Measurements from ENCODE around the gene HMOX2. TPM values are rescaled to one million over a fixed set of nuclear protein-coding genes. Genes with fewer than 3 reads are reported as not detected.

The HMOX2 gene
- total and polyA plus RNA-seq, 8 donors = 12.8 to 29.6 (median 19.8) TPM

DNA sequence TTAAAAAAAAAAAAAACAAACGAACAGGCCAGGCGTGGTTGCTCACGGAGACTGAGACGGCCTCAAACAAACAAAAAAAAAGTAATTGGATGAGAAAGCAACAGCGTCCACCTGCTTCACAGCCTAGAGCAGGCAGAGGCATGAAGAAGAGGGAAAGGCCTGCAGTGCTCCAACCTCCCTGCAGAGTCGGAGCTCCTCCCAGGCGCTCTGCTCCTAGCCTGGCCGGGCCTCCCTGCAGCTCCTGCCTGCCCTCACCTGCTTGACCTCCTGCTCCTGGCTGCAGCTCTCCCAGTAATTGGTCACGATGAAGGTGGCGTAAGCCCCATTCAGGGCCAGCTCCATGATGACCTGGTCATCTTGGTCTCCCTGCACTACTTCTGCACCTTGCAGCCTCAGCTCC is 7.2 kb upstream of the HMOX2 start:
- H3K9me3 ChIP-seq = no peaks in the 10 kb centered on the region
- H3K27ac ChIP-seq = no peak overlapping the region
- peaks cover 0 to 14% (median 5%) of the 10 kb centered on the region in 3 donors for H3K36me3 ChIP-seq
- no peaks in the 10 kb centered on the region for H3K4me1 ChIP-seq
- 85 to 87% methylated on average over 10 of the region's 10 CpGs for WGBS, 2 donors
- H3K27me3 ChIP-seq = no peaks in the 10 kb centered on the region
- no peak overlapping the region for H3K4me3 ChIP-seq
- FAIRE-seq (no peak), ATAC-seq (no peak), DNase-seq (peak in 1 of 6 donors; percentile 49)
- TF ChIP-seq, protein P1, sequence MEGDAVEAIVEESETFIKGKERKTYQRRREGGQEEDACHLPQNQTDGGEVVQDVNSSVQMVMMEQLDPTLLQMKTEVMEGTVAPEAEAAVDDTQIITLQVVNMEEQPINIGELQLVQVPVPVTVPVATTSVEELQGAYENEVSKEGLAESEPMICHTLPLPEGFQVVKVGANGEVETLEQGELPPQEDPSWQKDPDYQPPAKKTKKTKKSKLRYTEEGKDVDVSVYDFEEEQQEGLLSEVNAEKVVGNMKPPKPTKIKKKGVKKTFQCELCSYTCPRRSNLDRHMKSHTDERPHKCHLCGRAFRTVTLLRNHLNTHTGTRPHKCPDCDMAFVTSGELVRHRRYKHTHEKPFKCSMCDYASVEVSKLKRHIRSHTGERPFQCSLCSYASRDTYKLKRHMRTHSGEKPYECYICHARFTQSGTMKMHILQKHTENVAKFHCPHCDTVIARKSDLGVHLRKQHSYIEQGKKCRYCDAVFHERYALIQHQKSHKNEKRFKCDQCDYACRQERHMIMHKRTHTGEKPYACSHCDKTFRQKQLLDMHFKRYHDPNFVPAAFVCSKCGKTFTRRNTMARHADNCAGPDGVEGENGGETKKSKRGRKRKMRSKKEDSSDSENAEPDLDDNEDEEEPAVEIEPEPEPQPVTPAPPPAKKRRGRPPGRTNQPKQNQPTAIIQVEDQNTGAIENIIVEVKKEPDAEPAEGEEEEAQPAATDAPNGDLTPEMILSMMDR (IDR thresholded peaks at IDR 0.05) = no peak
- intact Hi-C loops (cut with DNase I) = no loop called here

DNA sequence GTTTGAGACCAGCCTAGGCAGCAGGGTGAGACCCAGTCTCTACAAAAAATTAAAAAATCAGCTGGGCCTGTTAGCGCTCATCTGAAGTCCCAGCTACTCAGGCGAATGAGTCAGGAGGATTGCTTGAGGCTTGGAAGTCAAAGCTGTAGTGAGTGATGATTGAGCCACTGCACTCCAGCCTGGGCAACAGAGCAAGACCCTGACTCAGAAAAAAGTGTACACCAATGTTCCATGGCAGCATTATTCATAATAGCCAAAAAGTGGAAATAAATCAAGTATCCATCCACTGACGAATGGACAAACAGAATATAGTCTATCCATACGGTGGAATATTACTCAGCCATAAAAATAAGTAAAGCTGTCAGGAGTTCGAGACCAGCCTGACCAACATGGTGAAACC is 4.3 kb upstream of the HMOX2 start:
- ATAC-seq = no peak
- Histone ChIP-seq H3K36me3 (peaks cover 0 to 11% (median 3%) of the 10 kb centered on the region in 3 donors), H3K4me3 (no peak overlapping the region), H3K27ac (no peak overlapping the region), H3K4me1 (peaks cover 0 to 2% (median 0%) of the 10 kb centered on the region in 3 donors), H3K27me3 (no peaks in the 10 kb centered on the region), H3K9me3 (no peaks in the 10 kb centered on the region)
- WGBS, 2 donors = 93 to 94% methylated on average over 5 of the region's 5 CpGs
- intact Hi-C loops (cut with DNase I) = no loop called here
- TF ChIP-seq, protein P1 (IDR thresholded peaks at IDR 0.05) = no peak
- DNase-seq = peak in 1 of 6 donors; percentile 3
- FAIRE-seq = no peak

DNA sequence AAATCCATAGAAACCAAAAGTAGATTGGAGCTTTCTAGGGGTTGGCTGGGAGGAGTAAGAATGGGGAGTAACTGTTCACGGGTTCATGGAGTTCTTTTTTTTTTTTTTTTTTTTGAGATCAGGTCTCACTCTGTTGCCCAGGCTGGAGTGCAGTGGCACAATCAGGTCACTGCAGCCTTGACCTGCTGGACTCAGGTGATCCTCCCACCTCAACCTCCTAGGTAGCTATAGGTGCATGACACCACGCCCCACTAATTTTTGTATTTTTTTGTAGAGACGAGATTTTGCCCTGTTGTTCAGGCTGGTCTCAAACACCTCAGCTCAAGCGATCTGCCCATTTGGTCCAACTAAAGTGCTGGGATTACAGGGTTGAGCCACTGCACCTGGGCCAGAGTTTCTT is 3.3 kb upstream of the HMOX2 start:
- no peak for ATAC-seq
- H3K36me3 ChIP-seq = peaks cover 0 to 11% (median 3%) of the 10 kb centered on the region in 3 donors
- no peaks in the 10 kb centered on the region for H3K27me3 ChIP-seq
- DNase-seq = no peak
- no peak overlapping the region for H3K4me3 ChIP-seq
- no peak overlapping the region for H3K27ac ChIP-seq
- TF ChIP-seq, protein P1 (IDR thresholded peaks at IDR 0.05) = no peak
- no peaks in the 10 kb centered on the region for H3K9me3 ChIP-seq
- whole genome bisulfite sequencing, 2 donors = 60 to 71% methylated on average over 4 of the region's 4 CpGs
- intact Hi-C loops (cut with DNase I) = no loop called here
- no peak for FAIRE-seq
- H3K4me1 ChIP-seq = peaks cover 0 to 4% (median 0%) of the 10 kb centered on the region in 3 donors

DNA sequence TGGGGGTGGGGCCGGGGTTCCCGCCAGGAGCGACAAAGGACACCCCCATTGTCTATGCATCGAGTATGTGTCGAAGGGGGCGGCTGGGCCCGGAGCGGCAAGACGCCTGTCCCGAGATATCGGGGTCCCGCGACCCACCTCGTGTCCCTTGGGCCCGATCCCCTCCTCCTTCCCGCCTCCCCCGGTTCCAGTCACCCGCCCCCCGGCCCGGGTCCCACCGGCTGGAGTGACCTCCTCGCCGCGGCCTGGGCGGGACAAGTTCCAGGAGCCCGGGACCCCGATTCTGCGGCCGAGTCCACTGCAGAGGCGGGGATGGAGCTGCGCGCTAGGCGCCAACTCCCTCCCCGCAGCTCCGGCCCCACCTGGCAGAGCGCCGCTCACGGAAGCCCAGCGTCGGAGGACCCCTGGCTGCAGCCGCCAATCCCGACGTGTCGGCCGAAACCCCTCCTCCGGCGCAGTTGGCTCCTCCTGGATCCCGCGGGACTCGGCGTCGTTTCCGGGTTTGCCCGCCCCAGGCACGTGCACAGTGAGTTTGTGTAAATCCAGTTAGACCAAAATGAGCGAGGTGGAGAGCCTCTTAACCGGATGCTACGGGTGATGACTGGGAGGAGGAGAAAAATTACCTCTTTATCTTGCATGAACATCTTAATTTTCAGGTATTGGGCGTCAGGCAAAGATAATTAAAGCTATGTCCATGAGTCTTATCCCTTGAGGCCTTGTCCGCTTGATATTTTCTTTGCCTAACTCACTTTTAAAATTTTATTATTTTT is 1.8 kb upstream of the HMOX2 start, which contains the start of gene NMRAL1:
NMRAL1 (minus strand) TSS at position 434 of the 770 bp plus-strand sequence. CDS start 493 bp downstream, outside the sequence.
- peaks cover 0 to 8% (median 0%) of the 10 kb centered on the region in 3 donors for H3K4me1 ChIP-seq
- no peaks in the 10 kb centered on the region for H3K27me3 ChIP-seq
- no peak for FAIRE-seq
- intact Hi-C loops (cut with DNase I) = no loop called here
- DNase-seq = peak; percentile 86 to 95 (median 88)
- H3K4me3 ChIP-seq = peak within 1 kb of the TSS; percentile 62 to 91 (median 76)
- H3K9me3 ChIP-seq = no peaks in the 10 kb centered on the region
- peaks cover 0 to 3% (median 0%) of the 10 kb centered on the region in 3 donors for H3K36me3 ChIP-seq
- ATAC-seq = peak; percentile 54 to 74 (median 68)
- WGBS, 2 donors = 3 to 4% methylated on average over 44 to 60 of the region's 60 CpGs
- TF ChIP-seq, protein P1 (IDR thresholded peaks at IDR 0.05) = no peak
- H3K27ac ChIP-seq = peak within 1 kb of the TSS; percentile 52 to 82 (median 71)

DNA sequence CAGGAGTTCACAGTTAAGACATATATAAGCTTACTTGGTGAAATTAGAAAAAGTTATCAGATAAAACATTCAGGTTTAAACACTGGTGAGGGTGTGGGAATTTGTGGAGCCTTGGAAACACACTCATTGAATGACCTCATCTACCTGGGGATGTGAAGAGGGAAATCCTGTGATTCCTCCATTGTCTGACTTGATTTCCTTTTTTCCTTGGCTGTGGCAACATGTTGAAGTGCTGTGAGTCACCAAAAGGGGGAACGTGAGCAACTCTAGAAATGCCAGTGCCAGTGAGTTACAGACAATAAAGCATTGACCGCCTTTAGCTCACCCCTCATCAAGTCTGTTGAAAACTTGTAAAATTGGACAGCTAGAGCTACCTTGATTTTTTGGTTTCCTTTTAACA is 1.8 kb downstream of the HMOX2 start:
- TF ChIP-seq, protein P1 (IDR thresholded peaks at IDR 0.05) = no peak
- Histone ChIP-seq H3K36me3 (no peaks in the 10 kb centered on the region), H3K27ac (no peak overlapping the region), H3K27me3 (no peaks in the 10 kb centered on the region), H3K4me3 (no peak overlapping the region), H3K9me3 (no peaks in the 10 kb centered on the region), H3K4me1 (peaks cover 0 to 16% (median 5%) of the 10 kb centered on the region in 3 donors)
- ATAC-seq = no peak
- WGBS, 2 donors = 68 to 76% methylated on average over 2 of the region's 2 CpGs
- FAIRE-seq = no peak
- intact Hi-C loops (cut with DNase I) = no loop called here
- DNase-seq = no peak

Measured in pancreas (tissue), 10 donors.